Ramos (cell line): ENCODE results near the gene BBIP1.
"Not testable (repeated sequence)": the region's sequence is repeated elsewhere in the genome, so short reads cannot be mapped to it uniquely, and the experiment has no call there.

Experiments
- in situ Hi-C: fragments of 300-500 bp; cut with MboI; formaldehyde crosslinking; loops from one replicate; pipeline ENCODE4 v1.14.3; 2022; ENCODE audit warnings: low sequenced_read_pairs; ENCODE audit not compliant: unreplicated experiment

The BBIP1 gene

DNA sequence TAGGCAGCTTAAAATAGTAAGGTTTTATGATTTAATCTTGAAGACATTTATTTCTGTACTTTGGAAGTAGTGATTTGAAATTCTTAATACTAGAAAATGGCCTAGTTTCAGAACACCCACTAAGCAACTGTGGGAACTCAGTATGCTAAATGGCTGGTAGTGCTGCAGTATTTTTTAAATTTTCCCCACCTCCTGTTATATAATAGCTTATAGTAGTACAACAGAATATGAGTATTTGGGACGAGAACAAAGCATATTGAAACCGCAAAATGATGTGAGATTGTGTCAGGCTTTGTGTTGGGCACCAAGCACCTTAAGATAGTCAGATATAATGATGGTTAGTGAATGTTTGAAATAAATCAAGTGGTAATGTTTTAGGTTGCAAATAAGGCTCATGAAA is 8.5 kb upstream of the BBIP1 start:
- in situ Hi-C loops, result no loop called here

DNA sequence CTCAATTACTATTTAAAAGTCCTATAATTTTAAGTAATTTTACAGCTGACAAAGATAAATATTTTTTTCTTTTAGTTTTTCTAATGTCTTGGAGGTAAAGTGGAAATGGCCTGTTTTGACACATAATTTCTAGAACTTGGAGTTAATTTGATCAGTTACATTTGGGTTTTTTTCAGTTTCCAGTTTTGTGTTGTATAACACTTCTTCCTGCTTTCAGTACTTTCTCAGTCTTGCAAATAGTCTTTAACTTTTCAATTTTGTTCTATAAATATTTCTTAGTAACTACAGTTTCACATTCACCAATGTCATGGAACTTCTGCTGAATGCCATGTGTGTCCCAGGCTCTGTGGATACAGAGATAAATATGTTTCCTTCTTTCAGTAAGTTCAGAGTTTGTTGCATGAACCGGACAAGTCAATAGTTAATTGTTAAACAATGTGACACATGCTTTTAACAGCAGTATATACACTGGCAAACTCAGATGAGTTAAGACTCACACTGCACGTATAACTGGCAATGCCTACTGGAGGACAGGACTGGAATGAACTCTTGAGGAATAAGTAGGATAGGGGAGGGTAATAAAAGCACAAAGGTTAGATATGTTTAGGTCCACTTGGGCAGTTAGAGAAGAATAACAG is 5.0 kb upstream of the BBIP1 start:
- in situ Hi-C loops, result no loop called here

DNA sequence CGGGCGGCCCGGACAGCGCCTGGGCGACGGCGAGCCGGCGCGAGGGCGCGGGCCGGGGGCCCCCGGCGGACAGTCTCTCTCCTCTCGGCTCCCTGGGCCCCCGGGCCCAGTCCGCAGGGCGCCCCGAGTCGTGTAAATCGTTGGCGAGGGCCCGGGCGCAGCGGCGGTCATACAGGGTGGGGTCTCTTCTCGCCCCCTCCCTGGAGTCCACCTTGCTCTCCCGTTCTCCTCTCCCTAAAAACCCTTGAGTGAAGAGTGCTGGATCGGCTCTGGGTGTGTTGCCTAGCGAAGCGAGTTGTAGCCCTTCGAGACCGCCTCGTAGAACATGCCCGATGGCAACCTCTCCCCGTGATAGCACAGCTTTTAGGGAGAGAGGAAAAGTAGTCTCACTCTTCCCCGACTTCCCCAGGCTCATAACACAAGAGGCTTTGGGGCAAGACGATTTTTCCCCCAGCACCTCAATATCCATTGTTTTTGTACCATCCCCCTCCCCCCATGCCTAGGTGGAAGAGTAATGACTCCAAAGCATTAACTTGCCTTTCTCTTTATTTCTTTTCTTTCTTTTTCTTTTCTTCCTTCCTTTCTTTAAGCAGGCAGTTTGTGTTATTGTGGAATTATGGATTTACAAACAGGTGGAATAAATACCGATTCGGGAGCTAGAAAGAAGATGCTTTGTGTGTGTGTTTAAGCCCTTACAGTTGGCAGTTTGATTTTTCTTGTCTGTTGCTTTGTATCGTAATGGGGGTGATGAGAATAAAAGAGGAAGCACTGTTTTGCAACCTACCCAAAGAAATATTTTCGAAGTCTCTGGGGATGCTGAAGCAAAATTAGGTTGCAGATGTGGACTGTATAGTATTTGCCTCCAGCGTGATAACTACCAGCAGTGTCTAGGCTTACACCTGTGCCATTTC is 1.2 kb upstream of the BBIP1 start:
- in situ Hi-C loops, result no loop called here

DNA sequence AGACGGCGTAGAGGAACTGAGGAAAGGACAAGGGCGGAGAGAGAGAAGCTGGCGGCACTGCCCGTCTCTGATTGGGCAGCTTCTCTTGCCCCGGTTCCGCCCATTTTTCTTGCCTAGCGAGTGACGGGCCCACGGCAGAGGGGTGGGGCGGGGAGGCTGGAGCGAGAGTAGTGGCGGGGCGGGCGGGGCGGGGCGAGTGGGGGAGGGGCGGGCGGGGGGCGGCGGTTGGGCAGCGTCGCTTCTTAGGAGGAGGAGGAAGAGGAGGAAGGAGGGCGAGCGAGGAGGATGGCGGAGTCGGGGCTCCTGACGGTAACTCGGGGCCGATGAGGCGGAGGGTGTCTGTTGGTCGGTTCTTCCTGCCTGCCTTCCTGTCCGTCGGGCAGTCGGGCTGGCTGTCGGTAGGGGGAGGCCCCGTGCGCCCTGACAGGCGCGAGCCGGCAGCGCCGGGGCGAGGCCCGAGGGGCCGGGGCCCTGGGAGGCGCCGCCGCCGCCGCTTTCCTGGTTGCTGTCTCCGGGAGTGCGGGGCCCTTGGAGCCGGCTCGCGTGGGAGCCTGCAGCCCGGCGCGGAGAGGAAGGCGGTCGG is 460 bp upstream of the BBIP1 start, which contains the start of gene SHOC2:
Gene SHOC2, plus strand, starts transcription at position 256 of the 583 bp plus-strand sequence. CDS start 44,755 bp downstream, outside the sequence.
- in situ Hi-C loops, result no loop called here

- in situ Hi-C loops, result no loop called here
Observed at GRCh38 chr10:110918269-110918642, 724 bp downstream of the BBIP1 start.

DNA sequence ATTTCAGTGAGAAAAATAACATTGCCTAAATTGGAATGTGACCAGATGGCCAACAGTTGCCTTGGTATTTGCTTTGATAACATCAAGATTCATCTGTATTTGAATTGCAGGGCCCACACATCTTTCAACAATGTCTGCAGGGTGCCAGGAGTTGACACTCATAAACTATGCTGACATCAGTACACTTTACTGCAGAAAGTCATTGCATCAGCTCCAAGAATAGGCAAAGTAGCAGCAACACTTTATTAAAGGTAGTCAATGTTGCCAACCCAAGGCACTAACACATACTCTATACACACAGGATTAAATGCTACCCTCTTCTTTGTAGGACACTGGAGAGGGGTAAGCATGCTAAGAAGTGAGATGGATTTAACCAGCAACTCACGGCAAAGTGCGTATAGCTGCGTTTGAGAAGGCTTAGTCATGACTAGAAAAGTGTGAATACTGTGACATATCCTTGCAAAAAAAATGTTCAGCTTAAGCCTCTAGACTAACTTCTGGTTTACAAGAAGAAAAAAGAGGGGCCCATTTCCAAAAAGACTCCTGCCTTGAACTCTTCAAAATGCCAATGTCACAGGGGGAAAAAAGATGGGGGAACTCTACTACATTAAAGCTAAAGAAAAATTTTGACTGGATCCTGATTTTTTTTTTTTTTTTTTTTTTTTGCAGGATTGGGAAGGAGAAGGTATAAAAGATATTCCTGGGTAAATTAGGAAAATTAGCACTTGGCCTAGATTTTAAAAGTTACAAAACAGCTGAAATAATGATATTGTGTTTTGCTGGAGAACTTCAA is 2.2 kb downstream of the BBIP1 start:
- in situ Hi-C loops, result no loop called here

DNA sequence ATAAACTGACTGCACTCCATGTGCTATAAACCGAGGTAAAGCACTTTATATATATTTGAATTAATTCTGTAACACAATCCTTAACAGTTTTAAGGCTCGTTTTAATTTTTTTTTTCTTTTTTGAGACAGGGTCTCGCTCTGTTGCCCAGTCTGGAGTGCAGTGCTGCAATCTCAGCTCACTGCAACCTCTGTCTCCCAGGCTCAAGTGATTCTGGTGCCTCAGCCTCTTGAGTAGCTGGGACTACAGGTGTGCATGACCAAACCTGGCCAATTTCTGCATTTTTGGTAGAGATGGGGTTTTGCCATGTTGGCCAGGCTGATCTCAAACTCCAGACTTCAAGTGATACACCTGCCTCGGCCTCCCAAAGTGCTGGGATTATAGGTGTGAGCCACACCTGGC is 3.4 kb downstream of the BBIP1 start:
- in situ Hi-C loops, result not testable (repeated sequence)

- in situ Hi-C loops, result no loop called here
Observed at GRCh38 chr10:110915035-110915434, 3.9 kb downstream of the BBIP1 start.

GRCh38 chr10:110914431-110914830 is 4.5 kb downstream of the BBIP1 start:
- in situ Hi-C loops, result no loop called here

DNA sequence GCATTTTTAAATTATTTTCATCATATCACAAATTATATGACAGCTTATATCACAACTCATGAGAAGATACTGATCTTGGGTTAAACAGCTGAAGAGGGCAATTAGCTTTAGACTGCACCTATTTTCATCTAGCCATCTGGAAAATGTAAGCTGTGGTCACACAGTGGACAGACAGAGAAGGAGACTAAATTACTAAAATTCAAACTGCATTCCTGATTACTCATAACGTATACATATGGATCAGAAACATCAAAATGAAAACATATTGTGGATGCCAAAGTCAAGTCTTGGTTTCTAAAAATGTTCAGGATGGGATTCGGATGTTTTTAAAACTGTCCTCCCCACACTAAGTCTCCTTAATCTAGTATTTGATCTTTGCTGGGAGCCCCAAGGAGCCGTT is 6.6 kb downstream of the BBIP1 start:
- in situ Hi-C loops, result no loop called here

DNA sequence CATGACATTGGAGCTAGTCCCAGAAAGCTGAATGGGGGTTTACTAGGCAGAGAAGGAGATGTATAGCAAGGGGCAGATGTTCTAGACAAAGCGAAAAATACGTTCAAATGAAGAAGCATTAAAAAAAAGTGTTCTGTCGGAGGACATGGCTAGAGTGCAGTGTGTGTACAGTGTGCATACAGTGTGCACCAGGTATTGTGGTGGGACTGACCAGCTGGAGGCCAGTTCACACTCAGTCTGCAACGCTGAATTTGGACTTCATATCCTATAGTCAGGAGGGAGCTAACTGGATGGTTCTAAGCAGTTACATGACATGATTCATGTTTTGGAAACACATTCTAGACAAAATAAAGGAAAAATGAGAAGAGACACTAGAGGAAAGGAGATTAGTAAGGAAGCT is 8.8 kb downstream of the BBIP1 start:
- in situ Hi-C loops, result no loop called here

DNA sequence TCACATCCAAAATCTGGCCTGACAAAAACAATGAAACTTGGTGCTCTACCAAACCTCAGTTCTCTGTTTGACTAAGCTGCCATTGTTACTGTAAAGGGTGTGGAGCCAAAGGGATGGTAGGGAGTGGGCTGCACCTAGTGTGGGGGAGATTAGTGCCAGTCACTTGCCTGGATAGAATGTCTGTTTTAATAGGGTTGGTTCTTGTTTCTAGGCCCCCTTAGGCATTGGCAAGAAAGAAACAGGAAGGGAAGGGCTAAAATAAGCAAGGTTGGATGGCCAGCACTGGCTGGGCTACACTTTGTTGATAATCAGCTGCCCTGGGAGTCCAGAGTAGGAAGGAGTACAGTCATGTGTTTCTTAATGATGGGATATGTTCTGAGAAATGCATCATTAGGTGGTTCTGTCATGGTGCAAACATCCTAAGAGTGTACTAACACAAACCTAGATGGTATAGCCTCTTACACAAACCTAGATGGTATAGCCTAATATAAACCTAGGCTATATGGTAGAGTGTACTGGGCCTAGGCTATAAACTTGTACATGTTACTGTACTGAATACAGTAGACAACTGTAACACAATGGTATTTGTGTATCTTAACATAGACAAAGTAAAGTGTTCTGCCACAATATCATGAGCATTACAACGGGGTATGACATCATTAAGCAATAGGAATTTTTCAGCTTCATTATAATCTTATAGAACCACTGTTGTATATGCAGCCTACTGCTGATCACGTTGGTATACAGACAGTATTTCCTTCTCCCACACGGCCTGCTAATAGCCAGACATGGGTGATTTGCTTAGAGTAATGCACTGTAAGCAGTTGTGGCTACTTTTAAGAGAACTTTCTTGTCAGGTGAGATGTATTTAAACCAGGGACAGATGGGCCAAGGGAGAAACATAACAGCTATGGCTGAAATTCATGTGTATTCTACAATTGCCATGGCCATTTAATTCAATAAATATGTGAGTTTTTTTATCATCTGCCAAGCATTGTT is 15.4 kb downstream of the BBIP1 start:
- in situ Hi-C loops, result no loop called here

DNA sequence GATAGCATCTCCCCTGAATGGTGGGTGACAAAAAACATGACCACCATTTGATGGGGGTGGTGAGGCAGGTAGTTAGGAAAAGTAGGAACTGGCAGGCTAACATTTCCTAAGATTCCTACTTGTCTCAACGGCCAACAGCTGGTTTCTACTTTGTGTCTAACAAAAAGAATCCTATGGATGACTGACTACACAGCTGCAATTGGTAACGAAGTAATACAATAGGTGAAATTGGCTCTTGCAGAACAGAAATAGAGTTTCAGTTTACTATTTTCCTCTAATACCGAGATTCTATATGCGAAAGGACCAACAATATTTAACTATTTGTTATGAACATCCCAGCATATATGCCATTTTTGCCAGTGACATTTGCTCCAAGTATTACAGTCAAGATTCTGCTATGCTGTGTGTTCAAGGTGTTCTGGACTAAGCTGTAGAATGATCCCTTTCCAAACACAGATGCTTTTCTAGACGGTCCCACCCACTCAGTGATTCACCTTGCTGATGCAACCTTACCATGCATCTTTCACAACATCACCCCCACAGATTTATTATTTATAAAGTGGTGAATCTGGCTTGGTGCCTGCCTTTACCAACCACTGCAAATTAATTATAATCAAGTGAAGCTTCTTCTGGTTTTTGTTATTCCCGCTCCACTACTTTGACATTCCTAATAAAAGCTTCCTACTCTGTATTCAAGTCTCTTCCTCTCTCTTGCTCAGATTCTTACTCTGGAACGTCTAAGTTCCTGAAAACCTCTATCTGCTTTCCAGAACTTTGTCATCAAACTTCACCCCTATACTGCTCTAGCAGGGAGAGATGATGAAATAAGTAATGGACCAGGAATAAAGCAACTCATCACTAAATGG is 16.8 kb downstream of the BBIP1 start:
- in situ Hi-C loops, result no loop called here

GRCh38 chr10:110900983-110901382 is 18.0 kb downstream of the BBIP1 start:
- in situ Hi-C loops, result no loop called here

GRCh38 chr10:110898391-110898790 is 20.6 kb downstream of the BBIP1 start:
- in situ Hi-C loops, result loop anchor here (25.0 kb wide), 2 partner anchors 161 to 286 kb away; no protein-coding TSS in a partner anchor

GRCh38 chr10:110897184-110897583 is 21.8 kb downstream of the BBIP1 start:
- in situ Hi-C loops, result loop anchor here (25.0 kb wide), 2 partner anchors 160 to 285 kb away; no protein-coding TSS in a partner anchor

DNA sequence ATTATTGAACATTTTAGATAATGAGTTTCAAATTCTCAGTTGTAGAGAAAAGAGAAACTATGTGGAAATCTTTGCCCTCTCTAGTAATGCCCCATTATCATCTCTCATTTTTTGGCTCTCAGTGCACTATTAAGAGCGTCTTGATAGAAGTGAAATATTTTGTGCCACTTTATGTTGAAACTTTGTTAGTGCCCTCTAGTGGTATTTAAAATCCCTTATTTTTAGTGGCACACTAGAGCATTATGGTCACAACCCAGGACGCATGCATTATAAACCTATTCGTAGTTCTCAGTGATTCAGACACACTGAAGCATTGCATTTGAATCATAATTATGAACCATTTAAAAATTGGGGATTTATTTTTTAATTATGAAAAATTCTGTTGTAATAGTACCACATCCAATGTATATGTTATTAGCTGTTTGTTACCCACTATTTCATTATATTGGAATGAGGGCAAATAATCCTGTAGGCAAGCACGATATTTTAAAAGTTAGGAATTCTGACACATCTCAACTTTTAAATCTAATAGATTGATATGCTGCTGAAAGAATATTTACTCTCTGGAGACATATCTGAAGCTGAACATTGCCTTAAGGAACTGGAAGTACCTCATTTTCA is 25.3 kb downstream of the BBIP1 start:
- in situ Hi-C loops, result loop anchor here (25.0 kb wide), 2 partner anchors 156 to 281 kb away; no protein-coding TSS in a partner anchor
